GM04504 (cell line): ENCODE data around the gene MZT2A.
A peak's percentile ranks its signal among the peaks of the same experiment; 100 is the strongest.
"Not testable (repeated sequence)": the region's sequence is repeated elsewhere in the genome, so short reads cannot be mapped to it uniquely, and the experiment has no call there.

Experiments
- DNase-seq: peaks from one replicate; pipeline ENCODE4 v3.0.0-alpha.2; 2012; ENCODE audit warnings: low read depth

Gene MZT2A, protein sequence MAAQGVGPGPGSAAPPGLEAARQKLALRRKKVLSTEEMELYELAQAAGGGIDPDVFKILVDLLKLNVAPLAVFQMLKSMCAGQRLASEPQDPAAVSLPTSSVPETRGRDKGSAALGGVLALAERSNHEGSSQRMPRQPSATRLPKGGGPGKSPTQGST

DNA sequence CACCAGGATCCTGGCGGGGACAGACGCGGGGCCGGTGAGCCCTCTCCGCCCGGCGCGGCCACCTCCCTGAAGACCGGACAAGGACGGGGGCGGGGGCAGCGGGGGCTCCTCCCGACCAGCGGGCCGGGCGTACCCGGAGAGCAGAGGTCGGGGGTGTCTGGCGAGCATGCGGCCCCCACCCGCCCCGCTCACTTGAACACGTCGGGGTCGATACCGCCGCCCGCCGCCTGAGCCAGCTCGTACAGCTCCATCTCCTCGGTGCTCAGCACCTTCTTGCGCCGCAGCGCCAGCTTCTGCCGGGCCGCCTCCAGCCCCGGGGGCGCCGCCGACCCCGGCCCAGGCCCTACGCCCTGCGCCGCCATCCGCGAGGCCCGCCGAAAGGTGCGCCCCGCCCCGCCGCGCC lies at the start of gene MZT2A:
Gene MZT2A, minus strand, starts transcription at position 383 of the 403 bp plus-strand sequence. Its CDS starts 21 bp downstream, at position 362.
- DNase-seq: not testable (repeated sequence)

DNA sequence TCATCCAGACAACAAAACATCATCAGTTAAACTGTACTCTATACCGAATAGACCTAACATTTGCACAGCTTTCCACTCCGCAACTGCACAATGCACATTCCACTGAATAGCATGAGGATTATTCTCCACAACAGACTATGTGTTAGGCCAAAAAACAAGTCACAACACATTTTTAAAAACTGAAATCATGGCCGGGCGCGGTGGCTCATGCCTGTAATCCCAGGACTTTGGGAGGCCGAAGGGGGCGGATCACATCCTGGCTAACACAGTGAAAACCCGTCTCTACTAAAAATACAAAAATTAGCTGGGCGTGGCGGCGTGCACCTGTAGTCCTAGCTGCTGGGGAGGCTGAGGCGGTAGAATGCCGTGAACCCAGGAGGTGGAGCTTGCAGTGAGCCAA lies 46.7 kb upstream of the MZT2A start:
- DNase-seq: not testable (repeated sequence)

DNA sequence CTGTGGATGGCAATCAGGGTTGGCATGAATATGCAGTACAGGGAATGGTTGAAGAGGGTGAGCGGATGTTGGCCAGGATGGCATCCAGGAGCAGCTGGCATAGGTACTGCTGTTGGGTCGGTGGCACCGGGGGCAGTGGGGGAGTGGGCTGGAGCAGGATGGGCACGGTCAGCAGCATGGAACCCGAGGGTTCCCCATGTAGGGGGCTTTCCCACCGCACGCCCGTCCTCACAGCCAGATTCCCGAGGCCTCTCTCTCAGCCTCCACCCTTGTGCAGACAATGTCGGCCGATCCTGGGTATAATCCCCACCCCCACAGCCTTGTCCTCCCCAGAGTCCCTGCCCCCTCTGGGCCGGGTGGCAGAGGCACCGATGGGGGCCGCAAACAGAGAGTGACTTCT lies 44.6 kb upstream of the MZT2A start:
- DNase-seq: not testable (repeated sequence)

DNA sequence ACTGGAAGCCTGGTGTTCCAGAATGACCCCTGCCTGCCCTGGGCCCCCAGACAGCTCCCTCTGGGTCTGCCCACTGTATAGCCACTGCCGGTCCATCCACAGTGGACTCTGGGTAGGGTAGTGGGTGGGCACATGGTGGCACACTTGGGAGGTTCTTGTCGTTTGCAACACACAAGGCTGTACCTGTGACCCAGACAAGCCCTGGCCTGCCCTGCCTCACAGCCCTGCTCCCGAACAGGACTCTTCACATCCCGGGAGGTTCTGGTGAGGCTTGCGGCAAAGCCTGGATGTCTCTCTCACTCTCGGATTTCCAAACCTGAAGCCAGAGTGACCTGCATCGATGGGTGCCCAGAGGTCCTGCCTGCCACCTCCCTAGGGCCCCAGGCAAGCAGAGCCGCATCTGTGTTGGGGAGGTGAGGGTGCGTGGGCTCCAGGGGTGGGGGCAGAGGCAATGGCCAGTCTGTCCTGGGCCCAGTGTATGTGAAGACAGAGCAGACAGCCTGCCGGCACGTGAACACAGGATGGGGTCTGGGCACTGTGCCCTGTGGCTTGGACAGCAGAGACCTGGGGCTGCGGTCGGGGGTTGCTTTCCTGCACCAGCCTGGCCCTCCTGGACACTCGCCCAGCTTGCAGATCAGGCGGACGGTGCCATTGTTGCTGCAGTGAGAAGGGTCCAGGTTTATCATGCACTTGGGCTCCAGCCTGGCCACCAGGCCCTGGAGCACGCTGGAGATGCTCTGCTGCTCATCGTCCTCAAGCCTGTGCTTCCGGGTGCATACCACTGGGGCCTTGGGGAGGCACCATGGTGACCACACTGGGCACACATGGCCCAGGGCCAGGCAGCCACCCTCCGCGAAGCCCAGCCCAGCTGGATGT lies 44.0 kb upstream of the MZT2A start:
- not testable (repeated sequence) for DNase-seq

DNA sequence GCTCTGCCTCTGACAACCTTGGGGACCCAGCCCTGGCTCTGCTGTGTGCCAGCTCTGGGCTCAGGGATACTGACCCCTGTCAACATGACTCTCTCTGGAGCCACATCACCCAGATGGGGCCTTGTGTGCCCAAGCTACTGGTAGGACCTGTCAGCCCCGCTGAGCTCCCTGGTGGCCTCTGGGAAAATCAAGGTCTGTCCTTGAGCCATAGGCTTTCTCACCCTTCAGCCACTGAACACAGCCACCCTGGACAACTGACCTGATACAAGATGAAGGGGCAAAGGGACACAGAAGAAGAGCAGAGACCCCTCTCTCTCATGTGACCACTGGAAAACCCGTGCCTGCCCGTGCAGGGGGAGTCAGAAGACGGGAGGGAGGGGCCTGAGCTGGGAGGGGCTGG lies 43.3 kb upstream of the MZT2A start:
- DNase-seq: no peak

DNA sequence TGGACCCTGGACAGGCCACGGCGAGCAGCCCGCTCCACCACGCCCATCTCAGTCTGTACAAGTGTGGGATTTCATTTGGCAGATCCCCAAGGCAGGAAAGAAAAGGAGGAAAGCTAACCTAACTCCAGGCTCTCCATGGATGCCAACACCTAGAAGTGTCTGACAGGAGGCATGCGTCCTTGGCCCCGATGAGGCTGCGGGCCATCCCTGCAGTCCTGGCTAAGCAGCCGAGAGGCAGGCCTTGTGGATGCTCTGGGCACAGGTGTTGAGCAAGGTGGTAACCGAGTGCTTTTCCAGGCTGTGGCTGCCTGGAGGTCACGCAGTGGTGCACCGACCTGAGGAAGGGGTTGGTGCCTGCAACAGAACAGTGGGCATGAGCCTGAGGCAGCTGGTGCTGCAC lies 42.8 kb upstream of the MZT2A start:
- not testable (repeated sequence) for DNase-seq

DNA sequence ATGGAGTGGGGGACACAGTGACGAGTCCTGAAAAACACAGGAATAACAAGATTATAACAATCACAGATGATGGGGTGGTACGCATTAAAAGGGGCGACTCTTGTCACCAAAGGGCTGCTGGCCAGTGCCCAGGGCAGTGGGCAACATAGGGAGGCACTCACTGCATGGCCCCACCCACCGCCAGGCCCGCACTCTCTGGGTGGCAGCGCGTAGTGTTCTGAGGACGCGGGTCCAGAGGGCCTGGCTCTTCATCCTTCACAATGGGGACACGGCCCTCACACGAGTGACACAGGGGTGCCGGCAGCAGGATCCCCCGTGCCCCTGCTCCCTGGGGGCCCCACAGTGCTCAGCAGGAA lies 42.1 kb upstream of the MZT2A start:
- DNase-seq: not testable (repeated sequence)

DNA sequence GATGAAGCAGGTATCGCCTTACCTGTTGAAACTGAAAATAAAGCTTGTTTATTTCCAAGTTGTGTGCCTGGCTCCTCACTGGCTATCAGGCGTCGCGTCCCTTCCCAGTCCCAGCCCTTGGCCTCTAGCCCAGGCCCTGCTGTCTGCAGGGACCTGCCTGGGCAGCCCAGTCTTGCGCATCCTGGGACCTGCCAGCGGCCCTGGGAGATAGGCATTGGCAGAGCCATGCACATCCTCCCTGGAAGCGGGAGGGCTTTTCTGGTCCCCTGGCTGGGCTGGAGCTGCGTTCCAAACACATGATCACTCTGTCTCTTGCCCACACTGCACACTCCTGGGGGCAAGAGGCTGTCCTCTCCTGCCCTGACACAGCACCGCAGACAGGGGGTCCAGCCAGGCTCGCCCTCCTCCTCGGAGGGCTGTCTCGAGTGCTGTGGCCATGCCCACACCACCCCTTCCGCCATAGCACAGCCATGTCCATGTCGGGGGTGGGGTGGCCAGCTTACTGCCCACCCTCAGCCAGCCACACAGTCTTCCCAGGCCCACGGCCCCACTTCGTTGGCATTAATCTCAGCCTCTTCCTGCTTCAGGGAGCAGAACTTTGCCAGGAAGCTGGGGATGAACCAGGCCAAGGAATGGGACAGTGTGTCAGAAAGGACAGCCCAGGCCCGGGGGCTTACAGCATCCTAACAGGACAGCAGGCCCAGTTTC lies 41.6 kb upstream of the MZT2A start:
- not testable (repeated sequence) for DNase-seq

DNA sequence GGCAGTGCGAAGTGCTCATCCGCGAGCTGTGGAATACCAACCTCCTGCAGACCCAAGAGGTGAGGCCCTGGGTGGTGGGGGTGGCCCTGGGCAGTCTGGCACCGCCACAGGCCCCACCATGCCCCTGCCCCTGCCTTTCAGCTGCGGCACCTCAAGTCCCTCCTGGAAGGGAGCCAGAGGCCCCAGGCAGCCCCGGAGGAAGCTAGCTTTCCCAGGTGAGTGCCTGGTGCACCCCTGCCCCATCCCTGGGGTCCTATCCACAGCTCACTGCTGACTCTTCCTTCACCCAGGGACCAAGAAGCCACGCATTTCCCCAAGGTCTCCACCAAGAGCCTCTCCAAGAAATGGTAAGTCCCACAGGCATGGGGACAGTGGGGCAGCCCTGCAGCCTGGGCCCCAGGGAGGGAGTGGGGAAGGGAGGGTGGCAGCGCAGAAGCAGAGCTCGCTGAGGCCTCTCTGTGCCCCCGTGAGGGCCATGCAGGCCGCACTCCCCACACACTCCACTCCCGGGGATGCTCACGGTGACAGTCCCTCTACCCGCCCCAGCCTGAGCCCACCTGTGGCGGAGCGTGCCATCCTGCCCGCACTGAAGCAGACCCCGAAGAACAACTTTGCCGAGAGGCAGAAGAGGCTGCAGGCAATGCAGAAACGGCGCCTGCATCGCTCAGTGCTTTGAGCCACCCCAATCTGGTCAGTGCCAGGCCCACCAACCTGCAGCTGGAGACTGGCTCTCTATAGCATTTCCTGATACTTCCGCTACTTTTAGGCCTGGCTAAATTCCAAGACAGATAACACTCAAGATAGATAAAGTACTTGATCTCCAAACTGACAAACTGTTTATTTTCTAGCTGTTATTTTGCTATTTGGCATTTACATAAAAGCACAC lies 40.8 kb upstream of the MZT2A start:
- DNase-seq: not testable (repeated sequence)

DNA sequence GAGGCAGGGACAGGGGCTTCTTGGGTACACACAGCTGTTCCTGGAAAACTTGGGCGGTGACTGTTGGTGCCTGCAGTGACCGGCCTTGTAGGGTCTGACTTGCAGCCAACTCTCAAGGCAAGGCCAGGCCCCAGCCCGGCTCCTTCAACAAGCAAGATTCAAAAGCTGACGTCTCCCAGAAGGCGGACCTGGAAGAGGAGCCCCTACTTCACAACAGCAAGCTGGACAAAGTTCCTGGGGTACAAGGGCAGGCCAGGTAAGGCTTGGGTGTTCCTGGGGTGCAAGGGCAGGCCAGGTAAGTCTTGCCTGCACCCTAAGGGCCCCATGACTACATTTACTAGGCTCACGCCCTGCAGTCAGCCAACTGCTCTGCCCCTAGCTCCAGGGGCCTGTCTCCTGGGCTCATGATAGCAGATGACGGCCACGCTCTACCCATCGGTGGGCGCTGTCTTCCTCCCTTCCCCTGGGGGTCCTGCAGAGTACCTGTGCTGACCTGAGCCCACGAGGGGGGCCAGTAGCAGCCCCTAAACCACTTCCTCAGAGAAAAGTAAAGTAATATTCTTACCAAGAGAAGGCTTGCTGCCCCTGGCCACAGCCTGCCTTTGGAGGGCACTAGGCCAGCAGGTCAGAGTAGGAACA lies 39.5 kb upstream of the MZT2A start:
- DNase-seq: not testable (repeated sequence)

DNA sequence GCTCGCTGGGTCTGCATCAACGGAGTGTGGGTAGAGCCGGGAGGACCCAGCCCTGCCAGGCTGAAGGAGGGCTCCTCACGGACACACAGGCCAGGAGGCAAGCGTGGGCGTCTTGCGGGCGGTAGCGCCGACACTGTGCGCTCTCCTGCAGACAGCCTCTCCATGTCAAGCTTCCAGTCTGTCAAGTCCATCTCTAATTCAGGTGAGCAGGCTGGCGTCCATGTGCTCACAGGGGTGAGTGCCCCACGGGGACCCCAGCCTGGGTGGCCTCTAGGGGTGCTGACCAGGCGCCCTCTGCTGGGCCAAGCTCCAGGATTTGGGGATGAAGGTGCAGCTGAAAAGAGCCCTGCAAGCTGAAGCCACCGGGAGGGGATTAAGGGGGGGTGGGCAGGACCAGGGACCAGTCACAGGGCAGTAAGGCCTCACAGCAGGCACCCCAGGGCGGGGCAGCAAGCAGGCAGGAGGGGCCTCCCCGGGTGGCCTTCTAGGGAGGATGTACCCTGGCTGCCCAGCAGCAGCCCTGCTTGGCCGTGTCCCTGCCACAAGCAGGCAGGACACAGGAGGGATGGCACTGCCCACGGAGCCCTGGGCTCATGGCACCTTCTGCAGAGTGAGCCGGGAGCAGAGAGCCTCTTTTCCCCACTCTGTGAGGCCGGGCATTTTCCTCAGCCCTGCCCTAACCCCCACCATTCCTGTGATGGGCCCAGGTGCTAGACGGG lies 38.6 kb upstream of the MZT2A start:
- not testable (repeated sequence) for DNase-seq

DNA sequence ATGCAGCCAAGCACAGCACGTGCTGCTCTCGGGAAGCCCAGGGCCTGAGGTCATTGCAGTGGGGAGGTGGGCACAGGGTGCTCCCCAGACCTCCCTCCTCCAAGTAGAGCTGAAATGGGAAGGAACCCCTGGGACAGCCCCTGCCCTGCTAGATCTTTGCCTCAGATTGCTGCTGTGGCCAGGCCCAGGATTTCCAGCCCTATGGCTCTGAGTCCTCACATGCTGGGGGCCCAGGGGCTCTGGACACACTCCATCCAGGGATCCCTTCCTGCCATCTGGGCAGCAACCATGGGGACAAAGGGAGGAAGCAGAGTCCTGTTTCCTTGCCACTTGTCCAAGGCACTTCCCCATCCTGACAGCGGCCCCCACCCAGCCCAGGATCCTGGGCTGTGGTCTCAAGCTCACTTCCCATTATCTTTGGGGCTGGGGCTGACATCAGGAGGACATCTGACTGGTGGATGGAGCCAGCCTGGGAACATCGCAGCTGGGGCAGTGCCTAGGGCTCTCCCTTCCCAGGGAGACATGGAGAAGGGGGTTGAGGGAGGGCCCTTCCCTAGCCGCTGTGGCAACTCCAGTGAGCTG lies 37.8 kb upstream of the MZT2A start:
- DNase-seq: not testable (repeated sequence)

DNA sequence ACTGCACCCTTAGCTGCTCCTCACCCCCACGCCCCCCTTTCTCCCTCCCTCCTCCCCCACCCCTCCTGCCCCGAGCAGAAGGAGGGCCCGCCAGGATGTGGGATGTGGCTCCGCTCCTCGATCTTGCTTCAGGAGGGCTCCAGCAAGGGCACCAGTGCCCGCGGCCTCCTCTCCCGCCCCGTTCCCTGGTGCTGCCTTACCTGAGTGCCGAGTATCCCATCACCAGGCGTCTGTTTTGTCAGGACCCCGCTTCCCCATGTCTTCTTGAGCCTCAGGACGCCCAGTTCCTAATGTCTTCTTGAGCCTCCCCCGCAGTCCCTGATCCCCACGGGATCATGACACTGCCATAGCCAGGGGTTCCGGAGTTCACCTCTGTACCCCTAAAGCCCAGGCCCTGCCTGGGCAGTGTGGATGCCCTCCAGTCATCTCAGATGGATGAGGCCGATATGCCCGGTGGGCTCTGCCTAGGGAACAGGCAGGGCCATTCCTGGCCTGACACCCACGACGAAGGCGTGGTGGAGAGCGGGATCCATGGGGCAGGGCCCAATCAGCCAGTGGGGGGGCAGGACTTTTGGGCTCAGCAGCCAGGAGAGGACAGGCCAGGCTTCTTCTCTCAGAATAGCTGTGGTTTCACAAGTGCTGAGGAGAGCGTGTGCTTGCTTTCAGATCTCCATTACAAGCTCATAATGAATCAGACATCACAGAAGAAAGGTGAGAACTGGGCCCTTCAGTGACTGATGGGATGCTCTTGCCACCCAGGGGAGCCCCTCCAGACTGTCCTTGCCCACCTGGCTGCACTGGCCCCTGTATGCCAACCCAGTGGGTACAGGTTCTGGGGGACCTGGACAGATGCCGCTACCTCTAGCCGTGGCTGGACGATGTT lies 37.0 kb upstream of the MZT2A start:
- not testable (repeated sequence) for DNase-seq

DNA sequence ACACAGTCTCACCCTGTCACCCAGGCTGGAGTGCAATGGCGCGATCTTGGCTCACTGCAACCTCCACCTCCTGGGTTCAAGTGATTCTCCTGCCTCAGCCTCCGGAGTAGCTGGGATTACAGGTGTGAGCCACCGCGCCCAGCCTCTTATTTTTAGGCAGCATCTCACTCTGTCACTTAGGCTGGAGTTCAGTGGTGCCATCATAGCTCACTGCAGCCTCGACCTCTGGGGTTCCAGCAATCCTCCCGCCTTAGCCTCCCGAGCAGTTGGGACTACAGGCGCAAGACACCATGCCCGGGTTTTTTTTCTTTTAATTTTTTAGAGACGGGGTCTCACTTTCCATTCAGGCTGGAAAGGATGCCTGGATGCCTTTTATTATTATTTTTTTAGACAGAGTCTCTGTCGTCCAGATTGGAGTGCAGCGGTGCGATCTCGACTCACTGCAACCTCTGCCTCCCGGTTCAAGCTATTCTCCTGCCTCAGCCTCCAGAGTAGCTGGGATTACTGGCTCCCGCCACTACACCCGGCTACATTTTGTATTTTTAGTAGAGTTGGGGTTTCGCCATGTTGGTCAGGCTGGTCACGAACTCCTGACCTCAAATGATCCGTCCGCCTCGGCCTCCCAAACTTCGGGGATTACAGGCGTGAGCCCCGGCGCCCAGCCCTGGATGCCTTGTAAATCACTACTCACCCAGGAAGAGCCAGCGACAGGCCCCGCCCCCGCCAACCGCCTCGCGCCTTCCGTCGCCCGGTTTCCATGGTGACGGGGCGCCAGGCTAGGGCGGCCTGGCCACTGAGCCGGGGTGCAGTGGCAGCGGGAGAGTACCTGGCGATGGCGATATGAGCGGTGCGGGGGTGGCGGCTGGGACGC lies 35.2 kb upstream of the MZT2A start, which contains the start of gene CCDC74A:
Gene CCDC74A, plus strand, starts transcription at position 758 of the 871 bp plus-strand sequence. Its CDS starts 83 bp downstream, at position 841.
- DNase-seq: peak; percentile 14

DNA sequence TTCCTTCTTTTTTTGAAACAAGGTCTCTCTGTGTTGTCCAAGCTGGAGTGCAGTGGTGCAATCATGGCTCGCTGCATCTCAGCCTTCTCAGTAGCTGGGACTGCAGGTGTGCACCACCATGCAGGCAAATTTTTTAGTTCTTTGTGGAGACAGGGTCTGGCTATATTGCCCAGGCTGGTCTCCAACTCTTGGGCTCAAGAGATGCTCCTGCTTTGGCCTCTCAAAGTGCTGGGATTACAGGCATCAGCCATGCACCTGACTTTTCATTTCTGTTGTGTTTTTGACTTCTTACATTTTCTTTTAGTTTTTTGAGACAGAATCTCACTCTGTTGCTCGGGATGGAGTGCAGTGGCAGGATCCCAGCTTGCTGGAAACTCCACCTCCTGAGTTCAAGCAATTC lies 33.1 kb upstream of the MZT2A start:
- not testable (repeated sequence) for DNase-seq

DNA sequence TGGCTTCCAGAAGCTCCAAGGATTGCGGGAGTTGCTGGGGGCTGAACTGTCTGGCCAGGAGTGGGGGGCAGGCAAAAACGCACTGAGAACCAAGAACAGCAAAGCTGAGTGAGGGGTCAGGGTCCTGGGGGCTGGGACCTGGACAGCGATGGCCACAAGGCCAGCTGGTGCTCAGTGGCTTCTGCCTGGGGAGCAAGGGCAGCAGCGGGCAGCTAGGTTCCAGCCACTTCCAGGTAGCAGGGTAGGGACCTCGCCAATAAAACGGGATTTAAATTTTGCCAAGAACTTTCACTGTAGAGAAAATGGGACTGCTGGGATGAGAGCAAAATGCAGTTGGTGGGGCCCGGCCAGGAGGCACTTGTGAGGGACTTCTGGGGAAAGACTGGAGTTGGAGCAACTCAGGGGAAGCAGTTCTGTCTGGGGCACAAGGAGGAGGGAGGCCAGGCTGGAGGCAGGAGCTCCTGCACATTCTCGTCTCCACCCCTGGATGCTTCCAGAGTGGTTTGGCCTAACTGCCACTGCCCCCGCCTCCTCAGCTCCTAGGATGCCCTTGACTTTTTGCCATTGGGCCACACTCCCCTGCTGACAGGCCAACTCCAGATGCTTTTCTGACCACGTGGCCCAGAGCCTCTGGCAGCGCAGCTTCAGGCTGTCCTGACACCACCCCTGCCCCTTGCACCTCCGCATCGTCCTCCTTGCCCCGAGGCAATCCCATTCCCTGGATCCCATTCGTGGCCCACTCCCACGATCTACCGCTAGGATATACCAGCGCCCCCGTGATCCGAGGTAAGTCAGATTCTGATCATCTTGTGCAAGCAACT lies 30.0 kb upstream of the MZT2A start:
- no peak for DNase-seq

DNA sequence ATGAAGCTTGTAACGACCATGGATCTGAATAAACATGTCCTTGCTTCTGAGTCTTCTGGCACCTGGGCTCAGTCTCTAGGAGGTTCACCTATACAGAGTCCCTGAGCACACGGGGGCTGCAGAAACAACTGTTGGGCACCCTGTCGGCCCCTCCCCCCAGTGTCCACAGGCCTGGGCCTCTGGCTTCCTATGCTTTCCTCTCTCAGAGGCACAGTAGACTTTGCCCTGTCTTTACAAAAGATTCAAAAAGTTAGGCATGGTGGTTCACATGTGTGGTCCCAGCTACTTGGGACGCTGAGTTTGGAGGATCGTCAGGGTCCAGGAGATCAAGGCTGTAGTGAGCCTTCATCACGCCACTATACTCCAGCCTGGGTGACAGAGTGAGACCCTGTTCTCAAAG lies 29.3 kb upstream of the MZT2A start:
- not testable (repeated sequence) for DNase-seq
